Measurements from ENCODE around the gene IGSF8.
"Not testable (repeated sequence)": the region's sequence is repeated elsewhere in the genome, so short reads cannot be mapped to it uniquely, and the experiment has no call there.

The IGSF8 gene

GRCh38 chr1:160127381-160127780 is 29.0 kb upstream of the IGSF8 start:
- in situ Hi-C loops (cut with MboI; ENCODE audit: low sequenced_read_pairs), result no loop called here

GRCh38 chr1:160126342-160126741 is 27.9 kb upstream of the IGSF8 start:
- in situ Hi-C loops (cut with MboI; ENCODE audit: low sequenced_read_pairs), result not testable (repeated sequence)

- in situ Hi-C loops (cut with MboI; ENCODE audit: low sequenced_read_pairs), result no loop called here
These were observed 27.3 kb upstream of the IGSF8 start for GRCh38 chr1:160125746-160126145.

- in situ Hi-C loops (cut with MboI; ENCODE audit: low sequenced_read_pairs), result no loop called here
These were observed 26.5 kb upstream of the IGSF8 start for GRCh38 chr1:160124705-160125478.

GRCh38 chr1:160123726-160124125 is 25.3 kb upstream of the IGSF8 start:
- in situ Hi-C loops (cut with MboI; ENCODE audit: low sequenced_read_pairs), result no loop called here

GRCh38 chr1:160122978-160123495 is 24.6 kb upstream of the IGSF8 start:
- in situ Hi-C loops (cut with MboI; ENCODE audit: low sequenced_read_pairs), result no loop called here

GRCh38 chr1:160121388-160121787 is 23.0 kb upstream of the IGSF8 start:
- in situ Hi-C loops (cut with MboI; ENCODE audit: low sequenced_read_pairs), result no loop called here

- in situ Hi-C loops (cut with MboI; ENCODE audit: low sequenced_read_pairs), result no loop called here
These were observed 22.4 kb upstream of the IGSF8 start for GRCh38 chr1:160120797-160121196.

GRCh38 chr1:160118928-160119327 is 20.5 kb upstream of the IGSF8 start:
- in situ Hi-C loops (cut with MboI; ENCODE audit: low sequenced_read_pairs), result no loop called here

- in situ Hi-C loops (cut with MboI; ENCODE audit: low sequenced_read_pairs), result no loop called here
These were observed 19.3 kb upstream of the IGSF8 start for GRCh38 chr1:160117709-160118183.

GRCh38 chr1:160117300-160117699 is 18.9 kb upstream of the IGSF8 start:
- in situ Hi-C loops (cut with MboI; ENCODE audit: low sequenced_read_pairs), result no loop called here

- in situ Hi-C loops (cut with MboI; ENCODE audit: low sequenced_read_pairs), result no loop called here
These were observed 18.1 kb upstream of the IGSF8 start for GRCh38 chr1:160116283-160117147.

- in situ Hi-C loops (cut with MboI; ENCODE audit: low sequenced_read_pairs), result no loop called here
These were observed 17.3 kb upstream of the IGSF8 start, which contains the start of gene ATP1A2 for GRCh38 chr1:160115545-160116282. Gene ATP1A2, plus strand, starts transcription at chr1:160115759. Its CDS starts 103 bp downstream, at chr1:160115862.

- in situ Hi-C loops (cut with MboI; ENCODE audit: low sequenced_read_pairs), result no loop called here
These were observed 15.7 kb upstream of the IGSF8 start for GRCh38 chr1:160114085-160114484.

- in situ Hi-C loops (cut with MboI; ENCODE audit: low sequenced_read_pairs), result no loop called here
These were observed 15.0 kb upstream of the IGSF8 start for GRCh38 chr1:160113407-160113806.

- in situ Hi-C loops (cut with MboI; ENCODE audit: low sequenced_read_pairs), result no loop called here
These were observed 13.9 kb upstream of the IGSF8 start for GRCh38 chr1:160112357-160112756.

- in situ Hi-C loops (cut with MboI; ENCODE audit: low sequenced_read_pairs), result not testable (repeated sequence)
These were observed 13.0 kb upstream of the IGSF8 start for GRCh38 chr1:160111462-160111861.

- in situ Hi-C loops (cut with MboI; ENCODE audit: low sequenced_read_pairs), result no loop called here
These were observed 11.3 kb upstream of the IGSF8 start for GRCh38 chr1:160109686-160110085.

GRCh38 chr1:160108888-160109662 is 10.7 kb upstream of the IGSF8 start:
- in situ Hi-C loops (cut with MboI; ENCODE audit: low sequenced_read_pairs), result no loop called here

- in situ Hi-C loops (cut with MboI; ENCODE audit: low sequenced_read_pairs), result no loop called here
These were observed 9.1 kb upstream of the IGSF8 start for GRCh38 chr1:160107512-160107911.
